HG03139 (cell line): Measurements from ENCODE around the gene TUBE1.
"Not testable (repeated sequence)": the region's sequence is repeated elsewhere in the genome, so short reads cannot be mapped to it uniquely, and the experiment has no call there.

Experiments used
- ATAC-seq: cut with Tn5 transposase; IDR thresholded peaks from one replicate; pipeline ENCODE4 v1.9.1; 2021; ENCODE audit not compliant: unreplicated experiment

TUBE1 gene

GRCh38 chr6:112065426-112065986, 21.8 kb downstream of the TUBE1 start:
- ATAC-seq: no peak

- no peak for ATAC-seq
Observed at GRCh38 chr6:112062966-112063365, 24.3 kb downstream of the TUBE1 start.

GRCh38 chr6:112061605-112062004, 25.7 kb downstream of the TUBE1 start:
- ATAC-seq: no peak

GRCh38 chr6:112058243-112059032, 28.8 kb downstream of the TUBE1 start:
- no peak for ATAC-seq

- no peak for ATAC-seq
Observed at GRCh38 chr6:112054555-112055190, 32.6 kb downstream of the TUBE1 start.

GRCh38 chr6:112054001-112054400, 33.3 kb downstream of the TUBE1 start, which contains the start of gene CCN6:
TSS of gene CCN6 (plus strand) at chr6:112054104. CDS start at chr6:112054358, 254 bp downstream.
- no peak for ATAC-seq

- not testable (repeated sequence) for ATAC-seq
Observed at GRCh38 chr6:112051251-112051740, 36.0 kb downstream of the TUBE1 start.

GRCh38 chr6:112050429-112050828, 36.9 kb downstream of the TUBE1 start:
- no peak for ATAC-seq

- ATAC-seq: no peak
Observed at GRCh38 chr6:112049996-112050395, 37.3 kb downstream of the TUBE1 start.

GRCh38 chr6:112049026-112049799, 38.1 kb downstream of the TUBE1 start:
- ATAC-seq: no peak

GRCh38 chr6:112047523-112047922, 39.8 kb downstream of the TUBE1 start:
- not testable (repeated sequence) for ATAC-seq

GRCh38 chr6:112044856-112045255, 42.4 kb downstream of the TUBE1 start:
- no peak for ATAC-seq

- no peak for ATAC-seq
Observed at GRCh38 chr6:112044196-112044595, 43.1 kb downstream of the TUBE1 start.

GRCh38 chr6:112043032-112044007, 44.0 kb downstream of the TUBE1 start:
- ATAC-seq: peak; percentile 92

- no peak for ATAC-seq
Observed at GRCh38 chr6:112041535-112041934, 45.7 kb downstream of the TUBE1 start.

- ATAC-seq: no peak
Observed at GRCh38 chr6:112040956-112041355, 46.3 kb downstream of the TUBE1 start.

GRCh38 chr6:112039431-112039770, 47.9 kb downstream of the TUBE1 start:
- ATAC-seq: no peak

GRCh38 chr6:112038756-112039430, 48.4 kb downstream of the TUBE1 start:
- no peak for ATAC-seq

GRCh38 chr6:112038268-112038667, 49.0 kb downstream of the TUBE1 start:
- no peak for ATAC-seq
